Keratinocyte (primary cell): ENCODE data around the gene DPM2. TPM values are rescaled to one million over a fixed set of nuclear protein-coding genes. Genes with fewer than 3 reads are reported as not detected.
A peak's percentile ranks its signal among the peaks of the same experiment; 100 is the strongest.

Source experiments
- DNase-seq: peaks from one replicate; pipeline ENCODE4 v3.0.0-alpha.2; 2011; ENCODE audit warnings: low read depth, missing footprints, low spot score
- FAIRE-seq: peaks from 2 replicates; lab custom pipeline; 2011; peaks lifted over from hg19 to GRCh38; lab: Jason Lieb, UNC
- H2AFZ ChIP-seq: 2 replicates; pipeline ENCODE4 v1.6.0; 2012; ENCODE audit warnings: low read length, control low read depth, inconsistent platforms; ENCODE audit not compliant: control insufficient read depth
- H3K27ac ChIP-seq: 2 replicates; pipeline ENCODE4 v1.5.1; 2011; ENCODE audit warnings: low read length; ENCODE audit not compliant: control insufficient read depth, insufficient read depth
- H3K27me3 ChIP-seq: 3 replicates; pipeline ENCODE4 v1.6.0; 2011; ENCODE audit warnings: low read length; ENCODE audit not compliant: control insufficient read depth, insufficient read depth; ENCODE audit errors: extremely low read depth
- H3K36me3 ChIP-seq, 2 experiments: 2 replicates in 1 of 2; 3 replicates in 1 of 2; pipeline ENCODE4 v1.5.1; 2011; ENCODE audit warnings: low read length in 2 of 2, mild to moderate bottlenecking in 1 of 2; ENCODE audit not compliant: control insufficient read depth in 2 of 2, insufficient read depth in 2 of 2; ENCODE audit errors: extremely low read depth in 1 of 2
- H3K4me1 ChIP-seq: 3 replicates; pipeline ENCODE4 v1.5.1; 2011; ENCODE audit warnings: low read length; ENCODE audit not compliant: control insufficient read depth, insufficient read depth; ENCODE audit errors: extremely low read depth
- H3K4me2 ChIP-seq: 3 replicates; pipeline ENCODE4 v1.6.0; 2011; ENCODE audit warnings: low read depth, low read length; ENCODE audit not compliant: control insufficient read depth, insufficient read depth; ENCODE audit errors: extremely low read depth
- H3K4me3 ChIP-seq, 3 experiments: fragments of 200-600 bp in 1 of 3; sonication (generic) in 1 of 3; 2 replicates in 2 of 3; 3 replicates in 1 of 3; pipeline ENCODE4 v1.5.1; 2011 to 2016; ENCODE audit warnings: low read length in 3 of 3, mild to moderate bottlenecking in 3 of 3, control low read depth in 2 of 3, inconsistent platforms in 1 of 3, low read depth in 1 of 3, mixed read lengths in 1 of 3, mixed run types in 1 of 3, moderate library complexity in 1 of 3; ENCODE audit not compliant: control insufficient read depth in 2 of 3, insufficient read depth in 2 of 3; ENCODE audit errors: extremely low read depth in 1 of 3
- H3K79me2 ChIP-seq: 2 replicates; pipeline ENCODE4 v1.6.0; 2012; ENCODE audit warnings: low read length; ENCODE audit not compliant: control insufficient read depth, insufficient read depth
- H3K9ac ChIP-seq: 3 replicates; pipeline ENCODE4 v1.6.0; 2011; ENCODE audit warnings: low read length; ENCODE audit not compliant: control insufficient read depth, insufficient read depth; ENCODE audit errors: extremely low read depth
- H3K9me1 ChIP-seq: 3 replicates; pipeline ENCODE4 v1.6.0; 2011; ENCODE audit warnings: low read length; ENCODE audit not compliant: control insufficient read depth, insufficient read depth; ENCODE audit errors: extremely low read depth
- H3K9me3 ChIP-seq: 2 replicates; pipeline ENCODE4 v1.5.1; 2012; ENCODE audit warnings: low read depth, low read length; ENCODE audit not compliant: control insufficient read depth
- H4K20me1 ChIP-seq: 3 replicates; pipeline ENCODE4 v1.6.0; 2011; ENCODE audit warnings: low read length; ENCODE audit not compliant: control insufficient read depth, insufficient read depth; ENCODE audit errors: extremely low read depth
- CTCF ChIP-seq, 3 experiments: IDR thresholded peaks in 1 of 3; conservative IDR thresholded peaks in 1 of 3; optimal IDR thresholded peaks in 1 of 3; 2 replicates in 2 of 3; 3 replicates in 1 of 3; pipeline versions ENCODE3 to v1.5.1; 2011; ENCODE audit warnings: low read length in 3 of 3, mild to moderate bottlenecking in 3 of 3, moderate library complexity in 2 of 3, control low read depth in 1 of 3, inconsistent platforms in 1 of 3; ENCODE audit not compliant: insufficient read depth in 2 of 3; ENCODE audit errors: extremely low read depth in 1 of 3
- EZH2 ChIP-seq: IDR thresholded peaks from one replicate; pipeline ENCODE4 v1.6.1; 2012; ENCODE audit warnings: inconsistent platforms, mild to moderate bottlenecking, low read length, moderate library complexity
- dilution Hi-C: fragments of 300-500 bp; cut with MboI; formaldehyde crosslinking; loops from one replicate; pipeline ENCODE4 v1.7.0; 2020; ENCODE audit warnings: low sequenced_read_pairs; ENCODE audit not compliant: extremely low pct_ligation_motif_present
- polyA plus RNA-seq, 5 experiments: library from polyadenylated mRNA; depleted of rRNA in 3 of 5; stranded (reverse) in 3 of 5; stranded (forward) in 1 of 5; unstranded in 1 of 5; fragments of >200 nt; gene quantifications; 1 replicate in 1 of 5; 2 replicates in 3 of 5; 3 replicates in 1 of 5; pipeline versions ENCODE4 v1.2.1 to v1.2.3, GENCODE V29; 2011 to 2012; ENCODE audit warnings: missing spikeins in 2 of 5, low read depth in 1 of 5, low replicate concordance in 1 of 5

DPM2 gene
- polyA plus RNA-seq, 1 donor (not counting 4 experiments of a cell fraction or from before 2014, with no cell fraction given) = 31.1 TPM

DNA sequence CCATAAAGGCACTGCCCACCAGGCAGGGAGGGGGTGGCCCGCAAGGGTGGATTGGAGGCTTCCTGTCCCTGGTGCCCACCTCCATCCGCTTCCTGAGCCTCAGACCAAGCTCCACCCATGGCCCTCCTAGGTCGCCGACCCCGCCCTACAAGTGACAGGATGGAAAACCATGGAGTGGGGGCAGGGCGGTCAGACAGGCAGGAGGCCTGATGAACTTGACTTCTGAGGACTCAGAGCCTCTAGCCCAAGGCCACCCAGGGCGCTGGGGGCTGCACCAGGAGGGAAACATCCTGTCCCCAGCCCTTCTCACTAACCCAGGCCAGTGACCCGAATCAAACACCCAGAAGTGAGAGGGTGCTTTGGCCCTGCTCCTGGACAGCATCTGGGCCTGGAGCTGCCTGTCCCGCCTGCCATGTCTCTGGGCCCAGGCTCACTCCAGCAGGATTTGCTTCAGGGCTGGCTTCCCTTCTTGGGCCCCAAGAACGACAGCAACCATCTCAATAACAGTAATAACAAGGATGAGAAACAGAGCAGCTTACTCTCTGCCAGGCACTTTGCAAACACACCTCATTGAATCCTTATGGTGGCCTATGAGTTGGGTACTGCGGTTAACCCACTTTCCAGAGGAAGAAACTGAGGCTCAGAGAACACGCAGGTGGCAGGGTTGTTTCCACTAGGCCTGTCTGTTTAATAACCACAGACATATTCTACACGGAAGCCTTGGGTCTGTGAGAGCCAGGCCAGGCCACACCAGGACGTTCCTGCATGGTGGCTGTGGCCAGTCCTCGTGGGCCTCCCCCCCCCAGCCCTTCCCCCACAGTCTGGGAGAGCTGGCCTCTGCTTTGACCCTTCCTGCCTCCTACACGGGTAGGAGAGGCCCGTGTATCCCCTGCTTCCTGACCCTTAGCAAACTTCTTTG, 33.8 kb downstream of the DPM2 start:
- dilution Hi-C loops = no loop called here
- Histone ChIP-seq H3K27ac (no peak overlapping the region), H3K4me3 (no peak overlapping the region), H3K36me3 (no peaks in the 10 kb centered on the region), H4K20me1 (no peaks in the 10 kb centered on the region), H3K79me2 (no peaks in the 10 kb centered on the region), H3K4me2 (no peak overlapping the region), H2AFZ (no peak overlapping the region), H3K9me1 (no peaks in the 10 kb centered on the region), H3K9ac (no peak overlapping the region), H3K9me3 (no peaks in the 10 kb centered on the region), H3K27me3 (no peaks in the 10 kb centered on the region), H3K4me1 (peaks cover 5% of the 10 kb centered on the region)
- DNase-seq (no peak), FAIRE-seq (no peak)
- TF ChIP-seq EZH2 (no peak), CTCF (optimal IDR thresholded peaks at IDR 0.05 in 1 of 3, IDR thresholded peaks at IDR 0.05 in 1 of 3, conservative IDR thresholded peaks at IDR 0.05 in 1 of 3; ENCODE audit: extremely low read depth in 1 of 3, insufficient read depth in 2 of 3, low read length in 3 of 3) (no peak)

- no peaks in the 10 kb centered on the region for H4K20me1 ChIP-seq
- DNase-seq = no peak
- H3K27ac ChIP-seq = peak within 1 kb of the TSS; percentile 43
- H3K9ac ChIP-seq = peak within 1 kb of the TSS; percentile 81
- peaks cover 2% of the 10 kb centered on the region for H3K79me2 ChIP-seq
- FAIRE-seq = no peak
- peaks cover 8% of the 10 kb centered on the region for H3K4me1 ChIP-seq
- H3K9me3 ChIP-seq = peaks cover 1% of the 10 kb centered on the region
- no peaks in the 10 kb centered on the region for H3K27me3 ChIP-seq
- dilution Hi-C loops = no loop called here
- H3K36me3 ChIP-seq = peaks cover 10 to 13% of the 10 kb centered on the region in 2 experiments
- no peak for TF ChIP-seq EZH2
- TF ChIP-seq CTCF (optimal IDR thresholded peaks at IDR 0.05 in 1 of 3, IDR thresholded peaks at IDR 0.05 in 1 of 3, conservative IDR thresholded peaks at IDR 0.05 in 1 of 3; ENCODE audit: extremely low read depth in 1 of 3, insufficient read depth in 2 of 3, low read length in 3 of 3) = no peak
- H2AFZ ChIP-seq = peak within 1 kb of the TSS; percentile 94
- H3K9me1 ChIP-seq = no peaks in the 10 kb centered on the region
- H3K4me2 ChIP-seq = peak within 1 kb of the TSS; percentile 91
- H3K4me3 ChIP-seq = peak within 1 kb of the TSS; percentile 79 to 83 (median 80)
Observed at GRCh38 chr9:127899128-127899943, 38.3 kb downstream of the DPM2 start, which contains the start of gene ST6GALNAC6. Gene ST6GALNAC6, minus strand, starts transcription at chr9:127899603. Its CDS starts 1,622 bp downstream, at chr9:127897981.
